HG02571 (cell line): Measurements from ENCODE around the gene NXNL1.
A peak's percentile ranks its signal among the peaks of the same experiment; 100 is the strongest.

Experiments
- ATAC-seq: cut with Tn5 transposase; IDR thresholded peaks from one replicate; pipeline ENCODE4 v1.9.1; 2021; ENCODE audit warnings: mild to moderate bottlenecking, moderate library complexity; ENCODE audit not compliant: unreplicated experiment

The NXNL1 gene

GRCh38 chr19:17423429-17424208, 37.1 kb downstream of the NXNL1 start:
- no peak for ATAC-seq

DNA sequence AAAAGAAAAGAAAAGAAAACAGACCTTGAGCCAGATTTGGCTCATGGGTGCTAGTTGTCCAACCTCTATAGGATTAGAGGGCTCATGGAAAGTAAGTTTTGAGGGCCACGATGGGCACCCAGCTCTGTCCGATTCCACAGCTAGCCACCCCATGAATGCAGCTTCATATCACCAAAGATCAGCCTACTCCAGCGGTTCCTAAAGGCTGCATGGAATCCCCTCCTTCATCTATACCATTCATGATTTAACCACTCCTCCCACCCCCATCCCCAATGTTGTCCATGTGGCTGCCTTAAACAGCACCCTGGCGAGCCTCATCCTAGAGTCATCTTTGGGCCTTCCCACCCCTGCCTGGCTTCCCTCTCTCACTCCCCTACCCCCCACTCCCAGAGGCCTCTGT, 38.8 kb downstream of the NXNL1 start:
- no peak for ATAC-seq

GRCh38 chr19:17420475-17420924, 40.2 kb downstream of the NXNL1 start:
- no peak for ATAC-seq

GRCh38 chr19:17419621-17420474, 40.9 kb downstream of the NXNL1 start, which contains the start of gene MVB12A:
Gene MVB12A, plus strand, starts transcription at chr19:17420047. Its CDS starts 89 bp downstream, at chr19:17420136.
- peak; percentile 86 for ATAC-seq

DNA sequence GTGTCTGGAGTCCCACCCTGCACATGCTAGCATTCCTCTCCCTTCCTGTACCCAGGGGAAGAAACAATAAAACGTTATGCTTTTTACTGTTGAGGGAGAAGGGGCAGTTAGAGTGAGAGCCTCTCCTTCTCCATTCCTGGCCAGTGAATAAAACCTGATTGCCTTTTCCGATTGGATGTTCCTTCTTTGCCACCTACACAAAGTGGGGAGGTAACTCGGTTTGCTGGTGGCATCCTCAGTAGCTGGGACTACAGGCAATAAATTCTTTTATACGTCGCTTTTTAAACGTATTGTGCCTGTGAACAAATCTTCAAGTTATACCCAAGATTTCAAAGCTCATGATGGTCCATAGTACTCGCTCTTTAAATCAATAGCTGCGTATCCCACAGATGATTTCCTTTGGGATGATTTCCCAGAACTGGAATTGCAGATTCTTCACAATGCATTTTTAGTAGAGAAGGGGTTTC, 41.5 kb downstream of the NXNL1 start:
- no peak for ATAC-seq

GRCh38 chr19:17418710-17419109, 42.0 kb downstream of the NXNL1 start:
- no peak for ATAC-seq

- ATAC-seq, result no peak
Observed at GRCh38 chr19:17415121-17415520, 45.6 kb downstream of the NXNL1 start.

- ATAC-seq, result no peak
Observed at GRCh38 chr19:17414097-17414496, 46.6 kb downstream of the NXNL1 start.

GRCh38 chr19:17411801-17412200, 48.9 kb downstream of the NXNL1 start:
- ATAC-seq, result no peak

GRCh38 chr19:17409990-17410389, 50.7 kb downstream of the NXNL1 start:
- ATAC-seq, result no peak

DNA sequence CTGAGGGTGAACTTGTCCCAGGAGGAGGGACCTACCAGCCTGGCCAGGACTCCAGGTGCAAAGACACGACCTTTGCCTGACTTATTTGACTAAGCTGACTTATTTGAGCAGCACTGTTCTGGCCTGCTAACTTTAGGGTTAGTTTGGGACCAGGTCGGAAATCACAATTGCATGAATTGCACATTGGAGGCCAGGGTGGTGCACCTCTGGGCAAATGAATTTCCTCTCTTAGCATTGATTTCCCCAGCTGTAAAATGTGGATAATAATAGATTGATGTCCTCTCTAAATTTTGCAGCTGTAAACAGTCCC, 53.9 kb downstream of the NXNL1 start:
- ATAC-seq, result no peak

GRCh38 chr19:17406046-17406886, 54.5 kb downstream of the NXNL1 start:
- no peak for ATAC-seq
